ENCODE measurements around the gene ADGRA1.

DNA sequence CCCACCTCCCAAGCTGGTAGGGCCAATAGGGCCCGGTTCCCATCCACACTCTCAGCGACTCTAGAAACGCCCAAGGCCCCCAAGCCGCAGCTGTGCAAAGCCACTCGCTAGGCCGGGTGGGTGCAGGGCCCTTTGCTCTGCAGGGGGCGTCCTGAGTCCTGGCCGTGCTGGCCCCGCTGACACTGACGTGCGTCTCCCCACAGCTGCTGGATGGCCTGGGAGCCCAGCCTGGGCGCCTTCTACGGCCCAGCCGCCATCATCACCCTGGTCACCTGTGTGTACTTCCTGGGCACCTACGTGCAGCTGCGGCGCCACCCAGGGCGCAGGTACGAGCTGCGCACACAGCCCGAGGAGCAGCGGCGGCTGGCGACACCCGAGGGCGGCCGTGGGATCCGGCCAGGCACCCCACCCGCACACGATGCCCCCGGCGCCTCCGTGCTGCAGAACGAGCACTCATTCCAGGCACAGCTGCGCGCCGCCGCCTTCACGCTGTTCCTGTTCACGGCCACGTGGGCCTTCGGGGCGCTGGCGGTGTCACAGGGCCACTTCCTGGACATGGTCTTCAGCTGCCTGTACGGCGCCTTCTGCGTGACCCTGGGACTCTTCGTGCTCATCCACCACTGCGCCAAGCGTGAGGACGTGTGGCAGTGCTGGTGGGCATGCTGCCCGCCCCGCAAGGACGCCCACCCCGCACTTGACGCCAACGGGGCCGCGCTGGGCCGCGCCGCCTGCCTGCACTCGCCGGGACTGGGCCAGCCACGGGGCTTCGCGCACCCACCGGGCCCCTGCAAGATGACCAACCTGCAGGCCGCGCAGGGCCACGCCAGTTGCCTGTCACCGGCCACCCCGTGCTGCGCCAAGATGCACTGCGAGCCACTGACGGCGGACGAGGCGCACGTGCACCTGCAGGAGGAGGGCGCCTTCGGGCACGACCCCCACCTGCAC is 40.7 kb downstream of the ADGRA1 start:
- TF ChIP-seq POLR2A (IDR thresholded peaks at IDR 0.05; ENCODE audit: low read depth, low read length) (no peak), TAF1 (IDR thresholded peaks at IDR 0.05; ENCODE audit: low read depth, low read length) (no peak), SPI1 (IDR thresholded peaks at IDR 0.05; ENCODE audit: low read depth, low read length) (no peak), POLR2AphosphoS5 (IDR thresholded peaks at IDR 0.05; ENCODE audit: low read depth, low read length) (no peak)
